ENCODE results near the gene ACAD10. TPM values are rescaled to one million over a fixed set of nuclear protein-coding genes. Genes with fewer than 3 reads are reported as not detected.

ACAD10 gene
- total and polyA plus RNA-seq, 10 of the 15 experiments (the other 5 are each of a cell fraction or from before 2014, with no cell fraction given) = 2.9 to 21.9 (median 17.5) TPM

GRCh38 chr12:111636209-111636945 is 49.5 kb upstream of the ACAD10 start:
- H3K9me3 ChIP-seq (replicated peaks; ENCODE audit: control insufficient read depth, insufficient read depth, low read length) = no peaks in the 10 kb centered on the region
- H3K9ac ChIP-seq (ENCODE audit: control insufficient read depth, insufficient read depth, low read length) = no peak overlapping the region
- no peak overlapping the region for H3K4me2 ChIP-seq (ENCODE audit: control insufficient read depth, insufficient read depth)
- H3K27me3 ChIP-seq (replicated peaks in 1 of 2; ENCODE audit: control insufficient read depth in 2 of 2, insufficient read depth in 2 of 2, low read length in 1 of 2) = no peaks in the 10 kb centered on the region
- ATAC-seq = no peak
- H3K4me1 ChIP-seq (ENCODE audit: control insufficient read depth, insufficient read depth, low read length) = no peaks in the 10 kb centered on the region
- H3K27ac ChIP-seq (ENCODE audit: control insufficient read depth, insufficient read depth) = no peak overlapping the region
- SMC1A ChIA-PET (ENCODE audit: uncharacterized antibody, unreplicated experiment) = no interaction called here
- FAIRE-seq = no peak
- no peaks in the 10 kb centered on the region for H3K79me2 ChIP-seq (ENCODE audit: control insufficient read depth, insufficient read depth, low read length)
- no peaks in the 10 kb centered on the region for H3K36me3 ChIP-seq (ENCODE audit: control insufficient read depth in 2 of 2, insufficient read depth in 2 of 2, low read length in 1 of 2)
- WGBS (ENCODE audit: insufficient coverage, insufficient replicate concordance, low lambda C conversion rate, missing lambda C conversion rate) = 82% methylated on average over 18 of the region's 19 CpGs
- H4K20me1 ChIP-seq (ENCODE audit: control insufficient read depth, insufficient read depth) = no peaks in the 10 kb centered on the region
- no peak overlapping the region for H3K4me3 ChIP-seq
- RAD21 ChIA-PET (ENCODE audit: unreplicated experiment) = no interaction called here
- H2AFZ ChIP-seq (ENCODE audit: control insufficient read depth, low read depth, low read length) = no peak overlapping the region
- POLR2A ChIA-PET = no interaction called here
- BruUV-seq (replicated peaks) = no TSS peak
- CTCF ChIA-PET = no interaction called here
- in situ Hi-C loops (cut with MboI) = no loop called here
- DNase-seq (ENCODE audit: low read depth, low spot score) = no peak
- intact Hi-C loops (cut with micrococcal nuclease; ENCODE audit: unreplicated experiment) = no loop called here
- TF ChIP-seq BCLAF1 (IDR thresholded peaks at IDR 0.05) = no peak
- no peak for TF ChIP-seq POU2F2 (IDR thresholded peaks at IDR 0.05; ENCODE audit: borderline replicate concordance, low read depth, low read length)
- TF ChIP-seq ASH2L (IDR thresholded peaks at IDR 0.05; ENCODE audit: borderline replicate concordance, low read depth) = no peak
- TF ChIP-seq BRCA1 (IDR thresholded peaks at IDR 0.05; ENCODE audit: low read depth, low read length) = no peak
- TF ChIP-seq EZH2 (IDR thresholded peaks at IDR 0.05; ENCODE audit: borderline replicate concordance, control insufficient read depth, low read depth, low read length) = no peak
- TF ChIP-seq ZBTB40 (IDR thresholded peaks at IDR 0.05; ENCODE audit: borderline replicate concordance) = no peak
- TF ChIP-seq SMARCA5 (IDR thresholded peaks at IDR 0.05) = no peak
- TF ChIP-seq NRF1 (conservative IDR thresholded peaks at IDR 0.05; ENCODE audit: low read depth, low read length) = no peak
- TF ChIP-seq ZNF592 (IDR thresholded peaks at IDR 0.05) = no peak
- no peak for TF ChIP-seq PKNOX1 (IDR thresholded peaks at IDR 0.05)
- TF ChIP-seq NFXL1 (IDR thresholded peaks at IDR 0.05; ENCODE audit: borderline replicate concordance) = no peak
